Prostate gland (tissue), 2 donors: ENCODE data around the gene AJAP1.

ENCODE experiments used
- CTCF ChIP-seq, 4 experiments: fragments of 200-600 bp in 2 of 4; fragments of 450-650 bp in 2 of 4; sonication (generic) in 2 of 4; IDR thresholded peaks; 1 replicate in 3 of 4; 2 replicates in 1 of 4; pipeline ENCODE4 v1.5.1; 2016 to 2019; ENCODE audit warnings: antibody characterized with exemption in 4 of 4, mild to moderate bottlenecking in 2 of 4, moderate library complexity in 2 of 4
- POLR2A ChIP-seq: fragments of 450-650 bp; IDR thresholded peaks from one replicate; pipeline ENCODE4 v1.6.1; 2016; ENCODE audit warnings: antibody characterized with exemption, mild to moderate bottlenecking
- POLR2AphosphoS5 ChIP-seq: sonication (generic); formaldehyde crosslinking; IDR thresholded peaks from one replicate; pipeline ENCODE4 v1.6.1; 2017; ENCODE audit warnings: antibody characterized with exemption

GRCh38 chr1:4674676-4675075, 20.3 kb downstream of the AJAP1 start:
- TF ChIP-seq CTCF (IDR thresholded peaks at IDR 0.05) (no peak), POLR2AphosphoS5 (no peak), POLR2A (no peak)
